Osteoblast (primary cell): ENCODE data around the gene RAI14. TPM values are rescaled to one million over a fixed set of nuclear protein-coding genes. Genes with fewer than 3 reads are reported as not detected.
A peak's percentile ranks its signal among the peaks of the same experiment; 100 is the strongest.

ENCODE experiments used
- DNase-seq: peaks from one replicate; pipeline ENCODE4 v3.0.0; 2011; ENCODE audit warnings: low spot score, mixed read lengths; ENCODE audit not compliant: insufficient read length; ENCODE audit errors: missing footprints
- H2AFZ ChIP-seq: 2 replicates; pipeline ENCODE4 v1.6.0; 2011; ENCODE audit warnings: mild to moderate bottlenecking, low read length
- H3K27ac ChIP-seq: 2 replicates; pipeline ENCODE4 v1.5.1; 2011; ENCODE audit warnings: mild to moderate bottlenecking, low read depth, low read length, moderate library complexity
- H3K27me3 ChIP-seq: 2 replicates; pipeline ENCODE4 v1.6.0; 2012; ENCODE audit warnings: mild to moderate bottlenecking, control low read depth, inconsistent platforms, low read length, moderate library complexity; ENCODE audit not compliant: insufficient read depth
- H3K36me3 ChIP-seq: 2 replicates; pipeline ENCODE4 v1.5.1; 2011; ENCODE audit warnings: mild to moderate bottlenecking, low read length, control low read depth, moderate library complexity; ENCODE audit not compliant: insufficient read depth
- H3K4me1 ChIP-seq: 2 replicates; pipeline ENCODE4 v1.5.1; 2011; ENCODE audit warnings: mild to moderate bottlenecking, low read length, control low read depth, moderate library complexity; ENCODE audit not compliant: insufficient read depth
- H3K4me2 ChIP-seq: 2 replicates; pipeline ENCODE4 v1.6.0; 2011; ENCODE audit warnings: mild to moderate bottlenecking, low read length; ENCODE audit not compliant: insufficient read depth
- H3K4me3 ChIP-seq: fragments of 200-600 bp; sonication (generic); 3 replicates; pipeline ENCODE4 v1.5.1; 2012; ENCODE audit warnings: mild to moderate bottlenecking, low read length, inconsistent platforms; ENCODE audit not compliant: insufficient read depth
- H3K79me2 ChIP-seq: 2 replicates; pipeline ENCODE4 v1.6.0; 2012; ENCODE audit warnings: mild to moderate bottlenecking, low read length, control low read depth, inconsistent platforms; ENCODE audit not compliant: insufficient read depth
- H3K9me3 ChIP-seq: 2 replicates; pipeline ENCODE4 v1.5.1; 2011; ENCODE audit warnings: low read depth, low read length, control low read depth
- H4K20me1 ChIP-seq: 2 replicates; pipeline ENCODE4 v1.6.0; 2012; ENCODE audit warnings: mild to moderate bottlenecking, low read length, control low read depth; ENCODE audit not compliant: insufficient read depth
- total RNA-seq: library from RNA; depleted of rRNA; stranded (reverse); fragments of >200 nt; gene quantifications from 2 replicates; pipeline ENCODE4 v1.2.3, GENCODE V29; 2012
- TF ChIP-seq, protein P1 (sequence below): IDR thresholded peaks from 2 replicates; pipeline ENCODE4 v1.5.1; 2011; ENCODE audit warnings: mild to moderate bottlenecking, low read depth, low read length, moderate library complexity; ENCODE audit errors: extremely low read depth

The RAI14 gene
- total RNA-seq: 138 and 149 TPM in 2 replicates

DNA sequence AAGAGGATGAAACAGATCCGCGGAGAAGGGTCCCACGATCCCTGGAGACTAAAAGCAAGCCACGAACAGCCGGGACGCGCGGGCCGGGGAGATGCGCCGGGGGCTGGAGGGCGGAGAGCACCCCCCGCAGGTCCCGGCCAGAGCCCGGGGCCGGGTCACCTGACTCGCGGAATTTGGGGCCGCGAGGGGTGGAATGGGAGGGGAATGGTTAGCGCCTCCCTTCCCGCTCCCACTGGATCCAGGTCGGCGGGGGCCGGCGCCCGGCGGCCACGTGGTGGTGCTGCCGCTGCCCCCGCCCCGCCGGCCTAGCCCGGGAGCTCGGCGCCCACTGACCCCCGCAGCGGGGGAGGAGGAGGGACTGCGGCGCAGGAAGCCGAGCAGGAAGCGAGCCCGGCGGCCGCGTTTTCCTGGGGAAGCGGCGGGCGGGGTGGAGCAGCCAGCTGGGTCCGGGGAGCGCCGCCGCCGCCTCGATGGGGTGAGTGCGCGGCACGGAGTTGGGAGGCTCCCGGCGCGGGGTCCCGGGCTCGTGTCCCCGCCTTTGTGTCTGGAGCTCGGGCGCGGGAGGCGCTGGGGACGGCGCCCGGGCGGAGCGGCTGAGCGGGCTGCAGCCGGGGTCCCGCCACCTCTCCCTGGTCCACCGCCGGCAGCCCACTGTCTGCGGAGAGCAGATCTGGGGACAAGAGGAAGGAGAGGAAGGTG is at the start of gene RAI14:
Gene RAI14 (plus strand): TSS at position 328 of the 699 bp plus-strand sequence. CDS start 30,592 bp downstream, outside the sequence.
- H3K4me1 ChIP-seq: peaks cover 54% of the 10 kb centered on the region

DNA sequence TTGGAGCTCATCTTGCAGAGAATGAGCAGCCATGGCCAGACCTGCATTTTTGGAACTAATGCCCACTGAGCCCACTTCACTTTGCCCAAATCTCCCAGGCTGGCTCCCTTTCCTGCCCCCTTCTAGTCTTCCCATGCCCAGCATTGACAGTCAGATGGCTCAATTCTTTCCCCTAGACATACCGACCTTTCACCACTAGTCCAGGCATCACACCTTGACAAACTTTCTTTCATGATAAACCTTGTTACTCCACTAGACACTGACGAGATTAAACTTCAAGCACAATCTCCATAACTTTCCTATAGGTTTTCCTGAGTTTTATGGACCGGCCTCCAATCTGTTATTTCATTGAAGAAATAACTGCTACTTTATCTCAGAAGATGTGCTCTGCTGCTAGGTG is 47.8 kb upstream of the RAI14 start:
- Histone ChIP-seq H4K20me1 (no peaks in the 10 kb centered on the region), H3K4me1 (peaks cover 39% of the 10 kb centered on the region), H3K4me2 (peak overlapping the region; percentile 58), H3K27ac (peak overlapping the region; percentile 95), H2AFZ (no peak overlapping the region), H3K79me2 (no peaks in the 10 kb centered on the region), H3K27me3 (no peaks in the 10 kb centered on the region), H3K4me3 (no peak overlapping the region), H3K36me3 (no peaks in the 10 kb centered on the region), H3K9me3 (no peaks in the 10 kb centered on the region)
- DNase-seq: no peak
- TF ChIP-seq, protein P1, sequence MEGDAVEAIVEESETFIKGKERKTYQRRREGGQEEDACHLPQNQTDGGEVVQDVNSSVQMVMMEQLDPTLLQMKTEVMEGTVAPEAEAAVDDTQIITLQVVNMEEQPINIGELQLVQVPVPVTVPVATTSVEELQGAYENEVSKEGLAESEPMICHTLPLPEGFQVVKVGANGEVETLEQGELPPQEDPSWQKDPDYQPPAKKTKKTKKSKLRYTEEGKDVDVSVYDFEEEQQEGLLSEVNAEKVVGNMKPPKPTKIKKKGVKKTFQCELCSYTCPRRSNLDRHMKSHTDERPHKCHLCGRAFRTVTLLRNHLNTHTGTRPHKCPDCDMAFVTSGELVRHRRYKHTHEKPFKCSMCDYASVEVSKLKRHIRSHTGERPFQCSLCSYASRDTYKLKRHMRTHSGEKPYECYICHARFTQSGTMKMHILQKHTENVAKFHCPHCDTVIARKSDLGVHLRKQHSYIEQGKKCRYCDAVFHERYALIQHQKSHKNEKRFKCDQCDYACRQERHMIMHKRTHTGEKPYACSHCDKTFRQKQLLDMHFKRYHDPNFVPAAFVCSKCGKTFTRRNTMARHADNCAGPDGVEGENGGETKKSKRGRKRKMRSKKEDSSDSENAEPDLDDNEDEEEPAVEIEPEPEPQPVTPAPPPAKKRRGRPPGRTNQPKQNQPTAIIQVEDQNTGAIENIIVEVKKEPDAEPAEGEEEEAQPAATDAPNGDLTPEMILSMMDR: no peak

More for the DNA sequence above, at the start of gene RAI14:
- H3K4me2 ChIP-seq: peak within 1 kb of the TSS; percentile 98
- peaks cover 7% of the 10 kb centered on the region for H4K20me1 ChIP-seq
- H3K4me3 ChIP-seq: peak within 1 kb of the TSS; percentile 81
- no peaks in the 10 kb centered on the region for H3K36me3 ChIP-seq
- H2AFZ ChIP-seq: peak within 1 kb of the TSS; percentile 80
- H3K27me3 ChIP-seq: no peaks in the 10 kb centered on the region
- H3K27ac ChIP-seq: peak within 1 kb of the TSS; percentile 99
- no peaks in the 10 kb centered on the region for H3K9me3 ChIP-seq
- TF ChIP-seq, protein P1: no peak
- H3K79me2 ChIP-seq: peaks cover 44% of the 10 kb centered on the region
- DNase-seq: peak; percentile 97

DNA sequence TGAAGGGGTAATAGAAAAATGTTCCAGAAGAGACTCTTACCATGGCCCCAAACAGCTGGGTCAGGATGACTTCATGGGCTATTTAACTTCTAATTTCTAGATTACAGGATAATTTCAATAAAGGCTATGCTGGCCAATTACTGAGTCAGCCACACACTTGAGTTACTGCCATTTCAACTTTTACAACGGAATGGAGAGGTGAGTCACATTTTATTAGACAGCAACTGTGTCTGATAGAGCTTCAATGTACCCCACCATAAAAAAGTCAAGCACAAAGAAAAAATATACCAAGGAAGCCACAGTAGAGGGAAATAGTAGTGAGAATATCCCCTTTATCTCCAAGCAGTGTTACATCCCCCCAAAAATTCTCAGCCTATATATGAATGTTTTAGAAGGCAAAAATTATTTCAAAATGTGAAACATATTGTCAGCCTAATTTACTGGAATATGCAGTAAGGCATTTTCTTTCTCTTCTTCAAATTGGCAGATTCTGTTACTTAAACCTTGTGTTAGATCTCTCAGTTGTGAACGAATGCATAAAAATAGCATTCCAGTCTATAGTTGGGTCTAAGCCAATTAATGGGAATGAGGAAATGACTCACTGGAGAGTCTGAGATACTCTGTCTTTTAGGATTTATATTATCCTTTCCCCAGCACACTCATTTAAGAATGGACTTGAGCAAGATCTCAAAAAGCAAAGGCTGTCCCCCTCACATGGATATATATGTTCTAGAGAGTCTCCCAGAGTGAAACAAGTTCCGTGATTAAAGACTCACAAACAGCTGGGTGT is 47.1 kb upstream of the RAI14 start:
- peak; percentile 79 for DNase-seq
- no peaks in the 10 kb centered on the region for H3K27me3 ChIP-seq
- no peaks in the 10 kb centered on the region for H3K79me2 ChIP-seq
- no peak overlapping the region for H3K4me3 ChIP-seq
- no peaks in the 10 kb centered on the region for H3K36me3 ChIP-seq
- H2AFZ ChIP-seq: no peak overlapping the region
- no peaks in the 10 kb centered on the region for H4K20me1 ChIP-seq
- H3K9me3 ChIP-seq: no peaks in the 10 kb centered on the region
- H3K4me2 ChIP-seq: peak overlapping the region; percentile 58
- TF ChIP-seq, protein P1: no peak
- H3K27ac ChIP-seq: peak overlapping the region; percentile 95
- H3K4me1 ChIP-seq: peaks cover 37% of the 10 kb centered on the region

DNA sequence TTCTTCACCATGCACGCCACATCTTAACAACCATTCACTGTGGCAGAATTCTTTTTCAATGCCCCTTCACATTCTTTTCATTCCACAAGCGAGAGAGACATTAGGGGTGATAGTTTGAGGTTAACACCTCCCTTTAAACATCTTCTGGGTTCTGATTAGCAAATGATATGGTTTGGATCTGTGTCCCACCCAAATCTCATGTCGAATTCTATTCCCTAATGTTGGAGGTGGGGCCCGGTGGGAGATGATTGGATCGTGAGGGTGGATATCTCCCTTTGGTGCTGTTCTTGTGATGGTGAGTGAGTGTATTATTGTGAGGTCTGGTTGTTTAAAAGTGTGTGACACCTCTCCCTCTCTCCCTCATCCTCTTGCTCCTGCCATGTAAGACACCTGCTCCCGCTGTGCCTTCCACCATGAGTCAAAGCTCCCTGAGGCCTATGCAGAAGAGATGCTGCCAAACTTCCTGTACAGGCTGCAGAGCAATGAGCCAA is 46.1 kb upstream of the RAI14 start:
- no peak for DNase-seq
- H3K9me3 ChIP-seq: no peaks in the 10 kb centered on the region
- no peaks in the 10 kb centered on the region for H4K20me1 ChIP-seq
- peak overlapping the region; percentile 58 for H3K4me2 ChIP-seq
- peaks cover 37% of the 10 kb centered on the region for H3K4me1 ChIP-seq
- H3K79me2 ChIP-seq: no peaks in the 10 kb centered on the region
- no peak overlapping the region for H3K4me3 ChIP-seq
- no peaks in the 10 kb centered on the region for H3K27me3 ChIP-seq
- H3K36me3 ChIP-seq: no peaks in the 10 kb centered on the region
- H2AFZ ChIP-seq: no peak overlapping the region
- peak overlapping the region; percentile 95 for H3K27ac ChIP-seq
- TF ChIP-seq, protein P1: no peak
